ENCODE measurements around the gene GTPBP1.

DNA sequence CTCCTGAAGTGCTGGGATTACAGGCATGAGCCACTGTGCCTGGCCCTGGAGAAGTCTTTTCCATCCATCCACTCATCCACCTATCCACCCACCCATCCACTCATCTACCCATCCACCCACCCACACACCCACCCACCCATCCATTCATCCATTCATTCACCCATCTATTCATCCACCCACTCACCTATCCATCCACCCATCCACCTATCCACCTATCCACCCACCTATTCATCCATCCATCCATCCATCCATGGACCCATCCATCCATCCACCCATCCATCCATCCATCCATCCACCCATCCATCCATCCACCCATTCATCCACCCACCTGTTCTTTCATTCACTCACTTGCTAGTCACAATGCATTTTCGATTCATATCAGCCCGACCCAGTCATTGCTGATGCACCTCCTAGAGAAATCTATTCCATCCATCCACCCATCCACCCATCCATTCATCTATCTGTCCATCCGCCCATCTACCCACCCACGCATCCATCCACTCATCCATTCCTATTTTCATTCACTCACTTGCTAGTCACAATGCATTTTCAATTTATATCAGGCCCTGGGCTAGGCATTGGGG lies 67.7 kb downstream of the GTPBP1 start:
- TF ChIP-seq CTCF (IDR thresholded peaks at IDR 0.05; ENCODE audit: low read depth, low read length) (no peak), POLR2A (IDR thresholded peaks at IDR 0.05; ENCODE audit: extremely low read depth, insufficient read length) (no peak)

Measured in NB4 (cell line).